IMR-90 (cell line): Measurements from ENCODE around the gene MAN2A2. TPM values are rescaled to one million over a fixed set of nuclear protein-coding genes. Genes with fewer than 3 reads are reported as not detected.
A peak's percentile ranks its signal among the peaks of the same experiment; 100 is the strongest.

Experiments
- ATAC-seq: fragments of 200-7000 bp; cut with Tn5 transposase; 2 replicates; pipeline ENCODE4 v1.9.1; 2020; ENCODE audit warnings: low read depth, mild to moderate bottlenecking, moderate library complexity
- BruUV-seq: library from RNA; stranded (reverse); fragments of 400-500 nt; replicated peaks from 2 replicates; lab custom pipeline; 2021; lab: Mats Ljungman, UMichigan
- CTCF ChIA-PET: fragments of 300-600 bp; formaldehyde crosslinking; extraction: SDS; loops from one replicate; lab custom pipeline; 2021; ENCODE audit warnings: antibody characterized with exemption; lab: Yijun Ruan, JAX
- POLR2A ChIA-PET: fragments of 300-600 bp; sonication (Branson Sonifier 250); formaldehyde crosslinking; loops from one replicate; lab custom pipeline; 2022; ENCODE audit warnings: antibody characterized with exemption; ENCODE audit not compliant: unreplicated experiment; lab: Charles Lee
- DNase-seq: peaks from one replicate; pipeline ENCODE4 v3.0.0; 2013
- H2AFZ ChIP-seq: replicated peaks from 2 replicates; pipeline ENCODE3; 2013; ENCODE audit warnings: low read length, mild to moderate bottlenecking; ENCODE audit not compliant: poor library complexity
- H2AK5ac ChIP-seq: 2 replicates; pipeline ENCODE4 v1.6.1; 2013; ENCODE audit warnings: low read depth, low read length, inconsistent platforms
- H2AK9ac ChIP-seq: replicated peaks from 2 replicates; pipeline ENCODE3; 2013; ENCODE audit warnings: mild to moderate bottlenecking, low read depth, low read length, moderate library complexity; ENCODE audit not compliant: poor library complexity
- H2BK120ac ChIP-seq: 2 replicates; pipeline ENCODE4 v1.6.1; 2013; ENCODE audit warnings: low read depth, low read length, inconsistent platforms
- H2BK15ac ChIP-seq: 3 replicates; pipeline ENCODE4 v1.6.1; 2013; ENCODE audit warnings: low read depth, low read length, inconsistent platforms
- H2BK20ac ChIP-seq: 2 replicates; pipeline ENCODE4 v1.6.1; 2013; ENCODE audit warnings: low read depth, mild to moderate bottlenecking, inconsistent platforms, low read length, moderate library complexity
- H2BK5ac ChIP-seq: 2 replicates; pipeline ENCODE4 v1.6.1; 2013; ENCODE audit warnings: mild to moderate bottlenecking, low read depth, low read length, inconsistent platforms; ENCODE audit not compliant: poor library complexity, severe bottlenecking
- H3K14ac ChIP-seq: replicated peaks from 2 replicates; pipeline ENCODE4 v1.6.1; 2013; ENCODE audit warnings: low read depth, low read length, inconsistent platforms
- H3K18ac ChIP-seq: 2 replicates; pipeline ENCODE4 v1.6.1; 2013; ENCODE audit warnings: low read depth, low read length, control low read depth
- H3K23ac ChIP-seq: 2 replicates; pipeline ENCODE4 v1.6.1; 2013; ENCODE audit warnings: low read depth, low read length, inconsistent platforms
- H3K27ac ChIP-seq: 2 replicates; pipeline ENCODE4 v1.5.1; 2013; ENCODE audit warnings: mild to moderate bottlenecking, control low read depth, low read length; ENCODE audit not compliant: insufficient read depth
- H3K27me3 ChIP-seq: 2 replicates; pipeline ENCODE4 v1.6.1; 2013; ENCODE audit warnings: low read length; ENCODE audit not compliant: control insufficient read depth, insufficient read depth
- H3K36me3 ChIP-seq: 2 replicates; pipeline ENCODE4 v1.6.1; 2013; ENCODE audit warnings: low read length, mixed read lengths; ENCODE audit not compliant: control insufficient read depth, insufficient read depth
- H3K4ac ChIP-seq: 2 replicates; pipeline ENCODE4 v1.6.1; 2013; ENCODE audit warnings: low read depth, low read length, inconsistent platforms
- H3K4me1 ChIP-seq: 2 replicates; pipeline ENCODE4 v1.6.1; 2013; ENCODE audit warnings: low read length, mixed read lengths; ENCODE audit not compliant: control insufficient read depth, insufficient read depth
- H3K4me2 ChIP-seq: 2 replicates; pipeline ENCODE4 v1.6.1; 2013; ENCODE audit warnings: low read depth, mild to moderate bottlenecking, control low read depth, low read length, moderate library complexity
- H3K4me3 ChIP-seq: 2 replicates; pipeline ENCODE4 v1.5.1; 2013; ENCODE audit warnings: low read depth, mild to moderate bottlenecking, control low read depth, low read length, moderate library complexity; ENCODE audit not compliant: insufficient read depth
- H3K56ac ChIP-seq: 2 replicates; pipeline ENCODE4 v1.6.1; 2013; ENCODE audit warnings: low read length, inconsistent platforms; ENCODE audit not compliant: insufficient read depth; ENCODE audit errors: extremely low read depth
- H3K79me1 ChIP-seq, 2 experiments: 2 replicates each; pipeline ENCODE4 v1.6.1; 2013; ENCODE audit warnings: low read length in 2 of 2, inconsistent platforms in 1 of 2, low read depth in 1 of 2
- H3K9ac ChIP-seq: 2 replicates; pipeline ENCODE4 v1.6.1; 2013; ENCODE audit warnings: low read depth, low read length, control low read depth
- H3K9me1 ChIP-seq: 2 replicates; pipeline ENCODE4 v1.6.1; 2013; ENCODE audit warnings: low read length, inconsistent platforms; ENCODE audit not compliant: insufficient read depth
- H3K9me3 ChIP-seq: 2 replicates; pipeline ENCODE4 v1.6.1; 2013; ENCODE audit warnings: low read length; ENCODE audit not compliant: control insufficient read depth, insufficient read depth
- H4K20me1 ChIP-seq: 2 replicates; pipeline ENCODE4 v1.6.1; 2013; ENCODE audit warnings: low read length, inconsistent platforms; ENCODE audit not compliant: insufficient read depth
- H4K5ac ChIP-seq: 2 replicates; pipeline ENCODE4 v1.6.1; 2013; ENCODE audit warnings: mild to moderate bottlenecking, low read depth, low read length, control low read depth
- H4K8ac ChIP-seq, 2 experiments: 2 replicates each; pipeline ENCODE4 v1.6.1; 2013; ENCODE audit warnings: low read depth in 2 of 2, low read length in 2 of 2, control low read depth in 1 of 2, inconsistent platforms in 1 of 2
- H4K91ac ChIP-seq: 2 replicates; pipeline ENCODE4 v1.6.1; 2013; ENCODE audit warnings: low read depth, low read length, inconsistent platforms; ENCODE audit not compliant: insufficient read depth
- CTCF ChIP-seq: conservative IDR thresholded peaks from 2 replicates; pipeline ENCODE4 v1.5.1; 2012; ENCODE audit warnings: mild to moderate bottlenecking, low read depth, low read length, improper control_type of control experiment
- MXI1 ChIP-seq: IDR thresholded peaks from 2 replicates; pipeline ENCODE4 v1.6.1; 2012; ENCODE audit warnings: low read depth, mild to moderate bottlenecking, low read length, moderate library complexity, borderline replicate concordance
- RAD21 ChIP-seq: IDR thresholded peaks from 2 replicates; pipeline ENCODE4 v1.6.1; 2012; ENCODE audit warnings: low read length, improper control_type of control experiment
- SMC3 ChIP-seq: fragments of 150-350 bp; IDR thresholded peaks from 2 replicates; pipeline ENCODE4 v1.6.1; 2016; ENCODE audit warnings: low read depth, mild to moderate bottlenecking, antibody characterized with exemption, low read length, moderate library complexity
- WGBS, 2 experiments: methylation state at CpG; one replicate each; pipeline versions ENCODE4 v1.1.5 to v1.1.7; 2013; ENCODE audit warnings: missing lambda C conversion rate in 2 of 2; ENCODE audit not compliant: insufficient read length in 1 of 2; ENCODE audit errors: extremely low coverage in 2 of 2; 5-methylcytosine and 5-hydroxymethylcytosine counted together
- dilution Hi-C: fragments of 300-500 bp; cut with HindIII; formaldehyde crosslinking; loops from one replicate; pipeline ENCODE4 v1.14.3; 2018; ENCODE audit warnings: low sequenced_read_pairs; ENCODE audit not compliant: unreplicated experiment
- in situ Hi-C: fragments of 300-500 bp; cut with MboI; formaldehyde crosslinking; loops from 3 replicates; pipeline ENCODE4 v1.14.3; 2019; ENCODE audit warnings: low sequenced_read_pairs, inconsistent platforms, mixed read lengths
- intact Hi-C: fragments of 100-400 bp; cut with micrococcal nuclease; formaldehyde crosslinking; loops from 2 replicates; pipeline ENCODE4 v1.10.0; 2022
- polyA plus RNA-seq, 3 experiments: library from polyadenylated mRNA; depleted of rRNA; stranded (reverse); fragments of >200 nt; gene quantifications; 2 replicates each; pipeline ENCODE4 v1.2.3, GENCODE V29; 2012; ENCODE audit warnings: low replicate concordance in 1 of 3
- total RNA-seq: library from RNA; depleted of rRNA; stranded (reverse); fragments of >200 nt; gene quantifications from 2 replicates; pipeline ENCODE4 v1.2.3, GENCODE V29; 2012

The MAN2A2 gene
- total and polyA plus RNA-seq, 2 of the 4 experiments (the other 2 are of a cell fraction), result 3.4 to 52.5 TPM

DNA sequence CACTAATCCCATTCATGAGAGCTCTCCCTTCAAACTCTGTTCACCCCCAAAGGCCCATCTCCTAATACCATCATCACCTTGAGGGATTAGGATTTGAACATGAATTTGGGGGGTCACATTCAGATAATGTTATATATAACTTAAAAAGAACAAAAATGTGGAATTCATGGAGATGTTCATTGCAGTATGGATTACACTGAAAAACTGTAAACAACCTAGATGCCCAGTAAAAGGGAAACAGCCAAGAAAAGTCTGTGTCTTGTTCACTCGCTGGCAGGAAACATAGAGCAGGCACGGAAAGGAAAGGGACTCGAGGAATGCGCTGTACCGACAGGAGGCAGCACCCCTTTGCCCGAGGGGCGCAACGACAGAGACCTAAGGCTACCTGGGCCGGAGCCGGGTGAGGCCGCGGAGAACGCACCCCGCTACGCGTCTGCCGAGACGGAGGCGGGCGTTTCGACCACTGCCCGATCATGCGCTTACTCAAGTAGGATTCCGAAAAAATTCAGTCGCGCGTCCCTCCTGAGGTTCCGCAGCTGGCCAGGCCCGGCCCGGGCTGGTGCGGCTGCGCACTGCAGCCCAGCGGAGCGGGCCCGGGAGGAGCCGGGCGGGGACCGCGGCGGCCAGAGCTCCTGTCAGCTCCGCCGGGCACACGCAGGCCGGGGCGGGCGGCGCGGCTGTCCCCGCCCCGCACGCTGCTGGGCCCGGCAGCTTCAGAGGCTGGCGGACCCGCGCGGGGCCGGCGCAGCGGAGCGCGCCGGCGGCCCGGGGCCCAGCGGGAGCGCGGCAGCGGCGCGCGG lies 862 bp upstream of the MAN2A2 start:
- H3K4me2 ChIP-seq, result peak overlapping the region; percentile 68
- H3K9me1 ChIP-seq, result no peaks in the 10 kb centered on the region
- H3K27me3 ChIP-seq, result no peaks in the 10 kb centered on the region
- peak overlapping the region; percentile 94 for H2AFZ ChIP-seq
- H2BK5ac ChIP-seq, result peak overlapping the region; percentile 32
- in situ Hi-C loops, result no loop called here
- H3K4me1 ChIP-seq, result peaks cover 4% of the 10 kb centered on the region; the same call in 1 of the 2 replicates
- peak overlapping the region; percentile 39; the same call in 1 of the 2 replicates for H3K23ac ChIP-seq
- H3K4me3 ChIP-seq, result peak overlapping the region; percentile 56
- POLR2A ChIA-PET, result interaction anchor here (0.6 to 0.9 kb wide), 2 partner anchors 17 to 237 kb away, joined by 5 to 6 read pairs; no protein-coding TSS in a partner anchor
- H3K9me3 ChIP-seq, result no peaks in the 10 kb centered on the region
- peak overlapping the region; percentile 15 for H4K5ac ChIP-seq
- 0 out of 3 replicates have a peak overlapping the region, but pooled peaks have one; percentile 3 for H2BK15ac ChIP-seq
- H2BK120ac ChIP-seq, result peak overlapping the region; percentile 74; the same call in 1 of the 2 replicates
- peak overlapping the region; percentile 60 for H2AK9ac ChIP-seq
- H4K91ac ChIP-seq, result peak overlapping the region; percentile 54; the same call in 1 of the 2 replicates
- H3K14ac ChIP-seq, result peak overlapping the region; percentile 86
- H2AK5ac ChIP-seq, result no peak overlapping the region
- BruUV-seq, result no TSS peak
- H4K8ac ChIP-seq, result peak overlapping the region; percentile 21 to 97
- H3K18ac ChIP-seq, result peak overlapping the region; percentile 1; the same call in 1 of the 2 replicates
- H3K27ac ChIP-seq, result peak overlapping the region; percentile 71
- H3K36me3 ChIP-seq, result peaks cover 17% of the 10 kb centered on the region; the same call in 1 of the 2 replicates
- peak; percentile 78 for DNase-seq
- peak; percentile 93 for ATAC-seq
- peak overlapping the region; percentile 76; the same call in 1 of the 2 replicates for H3K56ac ChIP-seq
- peak; percentile 21; the same call in 1 of the 2 replicates for TF ChIP-seq RAD21
- peak; percentile 38; the same call in 1 of the 2 replicates for TF ChIP-seq SMC3
- TF ChIP-seq MXI1, result no peak
- peak; percentile 61 for TF ChIP-seq CTCF
- H4K20me1 ChIP-seq, result no peaks in the 10 kb centered on the region
- peak overlapping the region; percentile 64 for H3K9ac ChIP-seq
- intact Hi-C loops, result loop anchor here (2.0 kb wide), 1 partner anchor 33 kb away; the partner anchor contains the start of gene UNC45A
- CTCF ChIA-PET, result interaction anchor here (0.6 to 1.9 kb wide), 3 partner anchors 30 to 255 kb away, joined by 3 to 8 read pairs (median 5); partner anchors contain the start of gene HDDC3
- peaks cover 0 to 13% of the 10 kb centered on the region in 2 experiments; a peak in 2 of 4 replicates for H3K79me1 ChIP-seq
- H3K4ac ChIP-seq, result peak overlapping the region; percentile 78
- dilution Hi-C loops, result no loop called here
- 0% methylated on average over 29 of the region's 71 CpGs; no CpG with 5 or more reads in 1 of the 2 experiments for WGBS, 2 experiments
- H2BK20ac ChIP-seq, result peak overlapping the region; percentile 3; the same call in 1 of the 2 replicates
